ENCODE results near the gene GNG2. TPM values are rescaled to one million over a fixed set of nuclear protein-coding genes. Genes with fewer than 3 reads are reported as not detected.
A peak's percentile ranks its signal among the peaks of the same experiment; 100 is the strongest.

GNG2 gene
- polyA plus RNA-seq, 12 donors = 43.6 to 86.3 (median 63.1) TPM; not detected in 1

DNA sequence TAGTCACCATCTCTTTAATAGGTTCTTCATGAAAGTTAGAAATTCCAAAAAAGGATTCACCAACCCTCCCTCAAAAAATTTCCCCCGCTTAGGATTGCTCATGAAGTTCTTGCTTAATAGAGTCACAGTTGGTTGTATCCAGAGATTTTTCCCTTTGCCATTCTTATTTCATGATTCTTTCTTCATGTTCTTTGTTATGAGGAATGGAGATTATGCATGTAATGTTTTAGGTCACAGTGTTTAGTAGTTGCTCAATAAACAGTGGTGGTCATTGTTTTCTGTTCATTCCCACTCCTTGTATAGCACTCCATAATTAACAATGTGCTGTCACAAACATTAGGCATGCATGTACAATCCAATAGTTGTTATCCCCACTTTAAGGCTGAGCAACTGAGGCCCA, 77.7 kb downstream of the GNG2 start:
- DNase-seq = no peak

DNA sequence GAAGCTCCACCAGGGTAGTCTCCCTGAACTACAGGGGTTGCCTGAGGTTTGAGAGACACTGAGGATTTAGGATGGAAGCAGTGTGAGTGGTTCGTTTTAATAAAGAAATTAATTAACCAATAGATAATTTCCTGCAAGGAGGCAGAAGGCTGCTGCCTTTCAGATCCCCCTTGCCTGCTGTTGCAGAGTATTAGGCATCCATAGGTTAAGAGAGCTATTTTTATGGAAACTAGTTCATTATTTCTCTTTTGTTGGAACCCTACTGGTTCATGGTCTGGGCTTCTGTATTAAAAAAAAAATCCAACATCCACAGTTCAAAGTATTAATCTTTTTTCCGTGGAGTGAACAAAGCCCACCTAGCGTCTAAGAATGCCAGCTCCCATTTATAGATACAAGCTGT, 78.4 kb downstream of the GNG2 start:
- no peak for DNase-seq

DNA sequence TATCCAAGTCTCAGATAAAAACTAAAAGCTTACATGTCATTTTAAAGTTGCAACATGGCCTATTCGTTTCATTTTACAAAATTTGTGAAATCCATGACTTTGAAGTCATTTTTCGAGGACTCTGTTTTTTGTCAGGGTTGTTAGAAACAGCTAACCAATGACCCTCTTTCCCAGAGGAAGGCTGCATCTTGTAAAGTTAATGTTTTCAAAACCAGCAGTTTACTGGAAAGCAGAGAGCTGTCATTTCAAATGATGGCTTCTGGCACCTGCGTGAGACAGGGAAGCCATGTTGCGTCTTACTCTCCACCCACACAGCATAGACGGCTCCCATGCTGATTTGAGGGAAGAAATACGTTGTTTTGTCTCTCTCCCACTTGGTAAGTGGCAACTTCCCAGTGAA, 78.8 kb downstream of the GNG2 start:
- no peak for DNase-seq

DNA sequence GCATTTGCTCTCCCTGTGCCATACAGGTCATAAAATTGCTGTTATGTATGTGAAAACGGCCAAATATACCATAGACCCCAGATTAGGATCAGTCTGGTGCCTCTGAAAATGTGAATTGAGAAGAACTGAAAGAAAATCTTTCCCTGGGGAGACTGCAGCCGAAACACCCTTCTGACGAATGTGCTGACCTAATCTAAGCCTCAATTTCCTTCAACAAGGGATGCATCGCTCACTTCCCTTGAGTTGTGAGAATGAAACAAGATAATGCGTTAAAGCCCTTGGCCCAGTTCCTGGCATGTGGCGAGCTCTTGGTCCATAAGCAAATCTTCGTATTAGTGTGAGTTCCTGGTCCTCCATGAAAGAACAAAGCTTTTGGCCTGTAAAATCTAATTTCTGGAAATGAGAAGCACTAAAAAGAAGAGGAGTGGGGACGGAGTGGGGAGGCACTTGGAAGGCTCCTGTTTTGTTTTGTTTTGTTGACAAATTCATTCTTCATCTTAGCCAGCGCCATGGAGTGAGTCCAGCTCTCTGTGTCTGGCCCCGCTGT, 79.4 kb downstream of the GNG2 start:
- DNase-seq = no peak

DNA sequence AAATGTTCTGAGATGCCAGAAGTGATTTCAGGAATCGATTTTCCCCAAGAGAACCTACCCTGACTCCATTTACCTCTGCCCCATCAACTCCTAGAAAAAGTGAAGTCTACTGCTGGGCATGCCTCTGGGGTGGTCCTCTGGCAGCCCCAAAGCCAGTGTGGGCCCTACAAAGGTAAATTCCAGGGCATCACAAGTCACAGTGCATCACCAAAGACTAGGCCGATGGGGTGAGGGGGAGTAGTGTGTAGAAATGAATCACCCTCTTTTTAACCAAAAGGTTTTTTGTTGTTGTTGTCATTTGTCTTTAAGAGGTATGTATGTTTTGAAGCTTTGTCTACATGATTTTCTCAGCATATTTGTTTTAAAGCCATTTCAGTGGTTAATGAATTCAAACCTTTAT, 82.6 kb downstream of the GNG2 start:
- no peak for DNase-seq

DNA sequence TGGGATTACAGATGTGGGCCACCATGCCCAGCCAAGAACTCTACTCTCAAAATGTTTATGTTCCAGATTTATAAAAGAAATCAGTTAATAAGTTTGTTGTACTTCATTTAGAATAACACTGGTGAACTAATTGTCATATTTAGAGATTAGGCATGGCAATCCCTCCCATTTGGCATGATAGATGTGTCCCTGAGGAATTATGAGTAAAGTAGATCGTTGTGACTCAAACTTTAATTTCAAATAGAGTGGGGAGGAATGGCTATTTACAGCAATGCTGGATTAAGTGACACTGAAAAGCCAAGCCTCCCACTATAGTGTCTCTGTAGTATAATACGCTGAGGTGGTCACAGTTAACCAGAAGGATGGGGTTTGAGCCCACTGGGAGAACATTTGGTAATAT, 89.6 kb downstream of the GNG2 start:
- no peak for DNase-seq

DNA sequence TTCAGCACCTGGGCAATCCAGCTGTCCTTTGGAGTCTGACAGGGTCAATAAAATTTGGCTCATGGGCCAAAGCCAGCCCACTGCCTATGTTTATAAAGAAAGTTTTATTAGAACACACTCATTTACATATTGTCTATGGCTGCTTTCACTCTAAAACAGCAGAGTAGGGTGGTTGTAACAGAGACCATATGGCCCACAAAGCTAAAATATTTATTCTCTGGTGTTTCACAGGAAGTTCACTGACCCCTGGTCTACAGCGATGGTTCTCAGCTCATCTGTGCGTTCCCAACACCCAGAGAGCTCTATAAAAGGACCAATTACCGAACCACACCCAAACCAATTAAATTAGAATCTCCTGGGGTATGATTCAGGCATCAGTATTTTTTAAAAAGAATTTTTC, 91.2 kb downstream of the GNG2 start:
- DNase-seq = no peak

DNA sequence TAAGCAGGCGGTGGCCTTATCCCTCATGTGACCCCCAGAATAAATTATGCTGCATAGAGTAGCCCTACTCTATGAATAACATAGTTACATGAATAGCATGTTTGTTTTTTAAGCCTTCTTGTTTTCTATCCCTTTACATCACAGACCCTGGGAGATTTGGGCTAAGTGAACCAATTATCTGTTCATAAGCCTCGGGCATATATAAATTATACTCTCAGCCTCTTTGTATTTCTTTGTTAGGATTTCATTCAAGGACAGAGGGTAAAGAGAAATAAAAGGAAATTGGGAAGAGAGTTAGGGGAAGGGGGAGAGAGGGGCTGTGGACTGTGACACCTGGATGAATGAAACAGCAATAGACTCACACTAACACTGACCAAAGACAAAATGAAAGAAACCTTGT, 93.6 kb downstream of the GNG2 start:
- DNase-seq = no peak

DNA sequence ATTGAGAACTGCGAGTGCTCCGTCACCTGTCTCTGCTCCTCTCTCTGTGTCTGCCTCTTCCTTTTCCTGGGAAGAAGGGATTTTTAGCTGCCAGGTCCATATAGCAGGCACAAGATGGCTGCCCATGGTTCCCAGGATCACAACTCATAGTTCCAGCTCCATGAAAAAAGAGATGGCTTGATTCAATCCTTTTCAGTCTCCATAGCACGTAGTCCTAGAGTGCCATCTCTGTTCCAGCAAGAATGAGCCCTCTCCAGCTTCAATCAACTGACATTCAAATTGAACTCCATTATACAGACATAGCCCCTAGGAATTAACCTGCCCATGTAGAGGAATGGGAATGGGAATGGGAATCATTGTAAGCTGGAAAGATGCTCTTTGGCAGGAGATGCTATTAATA, 94.2 kb downstream of the GNG2 start:
- DNase-seq = no peak

DNA sequence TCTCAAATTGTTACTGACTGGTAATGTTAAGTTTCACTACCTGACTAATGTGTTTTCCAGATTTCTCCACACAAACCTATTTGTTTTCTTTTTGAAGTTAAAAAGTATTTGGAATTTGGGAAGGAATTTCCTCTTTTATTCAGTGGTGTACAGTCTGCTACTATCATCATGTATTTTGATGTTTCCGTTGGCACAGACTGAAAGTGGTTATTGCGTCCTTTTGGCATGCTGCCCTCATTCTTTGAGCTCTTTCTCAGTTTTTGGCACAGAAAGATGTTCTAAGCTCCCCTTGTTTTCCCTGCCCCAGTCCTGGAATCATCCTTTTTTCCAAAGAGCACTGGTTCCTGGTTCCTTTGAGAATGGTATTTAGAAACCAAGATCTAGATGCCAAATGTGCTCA, 97.5 kb downstream of the GNG2 start:
- no peak for DNase-seq

DNA sequence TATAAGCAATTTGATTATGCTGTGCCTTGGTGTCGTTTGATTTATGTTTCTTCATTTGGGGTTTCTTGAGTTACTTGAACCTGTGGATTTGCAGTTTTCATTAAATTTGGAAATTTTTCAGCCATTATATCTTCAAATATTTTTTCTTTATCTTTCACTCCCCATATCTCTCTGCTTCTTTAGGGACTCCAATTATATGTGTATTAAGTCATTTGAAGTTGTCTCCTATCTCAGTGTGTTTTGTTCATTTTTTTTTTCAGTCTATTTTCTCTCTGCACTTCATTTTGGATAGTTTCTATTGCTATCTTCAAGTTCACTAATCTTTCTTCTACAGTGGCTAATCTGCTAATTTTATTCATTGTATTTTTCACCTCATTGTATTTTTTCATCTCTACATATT, 99.5 kb downstream of the GNG2 start:
- DNase-seq = no peak

DNA sequence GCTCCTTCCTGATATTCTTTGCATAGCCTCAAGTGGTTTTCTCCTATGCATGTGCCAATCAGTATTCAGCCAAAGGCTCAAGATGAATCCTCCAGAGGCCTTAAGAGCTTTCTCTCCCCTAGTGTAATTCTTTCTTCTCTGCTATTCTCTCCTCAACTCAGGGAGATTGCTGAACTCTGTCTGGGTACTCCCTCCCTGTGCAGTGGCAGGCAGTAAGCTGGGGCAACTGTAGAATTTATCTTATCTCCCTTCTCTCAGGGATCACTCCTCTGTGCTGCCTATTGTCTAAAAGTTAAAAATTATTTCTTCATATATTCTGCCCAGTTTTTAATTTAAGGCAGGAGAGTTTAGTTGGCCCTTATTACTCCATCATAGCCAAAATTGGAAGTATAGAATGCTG, 100.5 kb downstream of the GNG2 start:
- no peak for DNase-seq

DNA sequence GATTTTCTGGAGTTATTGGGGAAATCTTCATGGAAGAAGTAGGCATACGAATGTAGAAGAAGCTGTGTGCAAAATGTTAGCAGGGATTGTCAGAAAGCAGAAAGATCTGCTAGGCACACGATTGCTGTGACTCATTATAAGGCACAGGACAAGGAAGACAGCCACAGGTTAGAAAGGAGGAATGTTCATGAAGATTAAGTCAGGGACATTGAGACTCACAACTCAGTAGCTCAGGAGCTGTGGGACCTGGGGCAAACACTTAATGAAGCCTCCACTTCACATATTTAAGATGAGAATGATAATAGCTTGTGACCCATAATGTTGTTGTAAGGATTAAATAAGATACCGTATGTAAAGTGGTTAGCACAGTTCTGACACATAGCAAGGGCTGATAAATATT, 102.3 kb downstream of the GNG2 start:
- no peak for DNase-seq

DNA sequence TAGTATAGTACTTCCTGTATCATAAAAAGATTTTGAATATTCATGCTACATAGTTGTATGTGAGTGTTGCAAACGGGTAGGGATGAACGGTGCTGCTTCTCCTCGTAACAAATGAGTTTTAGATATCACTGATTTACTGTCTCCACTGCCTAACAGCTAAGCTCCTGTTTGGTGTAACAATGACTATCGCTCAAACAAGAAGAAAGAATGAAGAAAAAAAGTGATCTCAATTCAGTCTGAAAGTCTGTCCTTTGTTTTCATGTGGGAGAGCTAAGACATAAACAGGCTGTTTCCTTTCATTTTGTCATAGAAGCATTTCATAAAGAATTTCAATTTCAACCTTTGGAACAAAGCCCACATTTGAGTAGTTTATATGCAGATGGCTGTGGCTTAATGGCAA, 102.9 kb downstream of the GNG2 start:
- DNase-seq = peak; percentile 55

DNA sequence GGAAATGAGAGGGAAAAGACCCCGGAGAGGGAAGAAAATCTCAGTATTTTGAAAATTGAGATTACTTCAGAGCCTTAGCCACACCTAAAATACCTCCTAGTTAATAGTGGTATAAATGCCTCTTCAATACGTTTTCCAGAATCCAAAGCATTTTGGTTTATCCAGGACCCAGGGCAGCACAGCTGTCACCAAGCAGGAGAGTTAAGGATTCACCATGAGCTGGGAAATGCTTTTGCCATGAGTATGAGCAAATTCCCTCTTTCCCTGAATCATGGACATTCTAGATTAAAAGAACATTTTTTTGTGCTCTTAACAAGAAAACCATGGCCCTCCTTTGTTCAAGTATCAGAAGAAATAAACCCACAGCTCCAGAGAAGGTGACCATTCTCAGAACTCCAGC, 107.1 kb downstream of the GNG2 start:
- DNase-seq = no peak

DNA sequence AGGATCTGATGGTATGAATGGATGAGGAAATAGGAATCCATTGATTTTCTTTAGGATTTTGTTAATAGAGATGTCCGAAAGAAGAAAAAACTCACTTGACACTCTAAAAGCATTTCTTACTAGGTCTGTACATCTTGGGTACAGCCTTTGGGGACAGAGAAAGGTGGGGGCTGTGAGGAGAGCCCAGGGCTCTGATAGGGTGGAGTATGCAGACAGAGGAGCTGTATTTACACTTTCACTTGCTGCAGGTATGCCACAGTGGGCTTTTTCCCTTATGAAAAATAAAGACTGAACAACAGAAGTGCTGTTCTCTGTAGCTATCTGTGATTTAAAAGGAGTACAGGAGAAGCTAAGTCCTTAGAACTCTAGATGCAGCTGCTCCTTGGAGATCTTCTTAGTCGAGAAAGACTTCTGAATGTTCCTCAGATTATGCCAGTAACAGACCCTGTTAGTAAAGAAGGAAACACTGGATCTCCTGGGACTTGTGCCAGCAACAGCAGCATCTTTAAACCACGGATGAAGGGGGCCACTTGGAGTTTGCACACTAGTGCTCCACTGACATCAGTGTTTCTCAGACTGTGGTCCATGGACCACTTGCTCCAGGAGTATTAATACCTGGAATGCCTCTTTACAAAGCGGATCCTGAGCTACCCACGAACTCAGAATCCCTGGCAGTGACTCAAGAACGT, 109.6 kb downstream of the GNG2 start:
- no peak for DNase-seq

DNA sequence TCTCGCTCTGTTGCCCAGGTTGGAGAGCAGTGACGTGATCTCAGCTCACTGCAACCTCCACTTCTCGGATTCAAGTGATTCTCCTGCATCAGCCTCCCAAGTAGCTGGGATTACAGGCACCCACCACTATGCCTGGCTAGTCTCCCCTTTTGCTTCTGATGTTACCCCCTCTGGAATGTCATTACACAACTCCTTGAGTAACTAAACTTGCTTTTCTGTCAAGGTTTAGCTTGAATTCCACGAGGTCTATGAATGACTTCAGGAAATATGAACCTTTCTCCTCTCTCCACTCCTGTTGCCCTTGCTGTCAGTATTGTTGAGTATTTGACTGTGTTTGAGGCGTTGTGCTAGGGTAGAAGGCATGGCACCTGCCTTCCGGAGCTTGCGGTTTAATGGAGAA, 112.2 kb downstream of the GNG2 start:
- no peak for DNase-seq

DNA sequence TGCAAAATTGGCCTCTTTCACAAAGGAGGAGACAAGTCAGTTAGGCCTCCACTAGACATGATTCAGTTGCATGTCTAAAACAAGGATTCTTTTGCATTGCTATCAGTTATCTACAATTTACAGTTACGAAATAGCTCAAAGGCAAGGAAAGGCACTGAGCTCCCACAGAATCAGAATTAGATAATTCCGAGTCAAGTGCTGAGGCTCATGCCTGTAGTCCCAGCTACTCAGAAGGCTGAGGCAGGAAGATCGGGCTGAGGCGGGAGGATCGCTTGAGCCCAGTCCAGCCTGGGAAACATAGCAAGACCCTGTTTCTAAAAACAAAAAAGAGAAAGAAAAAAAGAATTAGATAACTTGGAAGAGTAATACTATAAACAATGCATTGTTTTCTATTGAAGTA, 116.7 kb downstream of the GNG2 start:
- no peak for DNase-seq

DNA sequence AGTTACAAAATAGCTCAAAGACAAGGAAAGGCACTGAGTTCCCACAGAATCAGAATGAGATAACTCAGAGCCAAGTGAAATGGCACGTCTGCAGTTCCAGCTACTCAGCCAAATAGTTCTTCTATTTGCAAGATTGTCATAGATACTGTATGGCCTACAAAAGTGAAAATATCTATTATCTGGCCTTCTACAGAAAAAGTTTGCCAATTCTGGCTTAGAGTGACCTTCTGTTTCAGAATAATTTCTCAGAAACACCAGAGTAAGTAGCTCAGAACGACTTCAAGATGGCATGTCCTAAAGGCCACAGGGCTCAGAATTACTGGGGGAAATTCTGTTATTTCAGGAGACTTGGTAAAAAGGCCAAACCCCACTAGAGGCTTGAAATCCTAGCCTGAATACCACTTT, 118.3 kb downstream of the GNG2 start:
- DNase-seq = no peak

DNA sequence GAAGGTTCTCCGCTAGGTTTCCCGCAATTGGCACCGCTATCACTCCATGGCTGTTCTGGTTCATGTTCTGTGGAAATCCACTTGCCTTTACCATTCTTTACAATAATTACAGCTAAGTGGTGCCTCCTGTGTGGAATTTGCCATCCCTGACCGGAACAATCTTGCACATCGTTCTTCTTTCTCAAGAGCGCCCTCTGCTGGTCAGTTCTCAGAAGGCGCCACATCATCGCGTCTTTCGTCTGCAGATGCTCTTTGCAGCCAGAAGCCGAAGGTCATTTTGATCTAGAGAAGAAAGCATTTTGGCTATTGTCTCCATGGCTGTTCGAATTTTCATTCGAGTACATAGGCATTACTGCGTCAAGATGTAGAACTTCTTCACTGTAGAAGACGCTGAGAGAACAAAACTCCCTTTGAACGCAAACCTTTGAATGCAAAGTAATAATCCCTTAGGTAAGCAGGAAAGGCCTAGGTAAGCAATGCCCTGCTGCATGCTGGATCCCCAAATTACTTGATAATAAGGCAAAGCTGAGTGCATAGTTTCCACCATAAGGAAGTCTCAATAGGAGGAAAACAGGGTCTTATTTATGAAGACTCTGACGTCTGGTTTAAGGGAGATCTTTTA, 118.8 kb downstream of the GNG2 start:
- DNase-seq = peak; percentile 89

DNA sequence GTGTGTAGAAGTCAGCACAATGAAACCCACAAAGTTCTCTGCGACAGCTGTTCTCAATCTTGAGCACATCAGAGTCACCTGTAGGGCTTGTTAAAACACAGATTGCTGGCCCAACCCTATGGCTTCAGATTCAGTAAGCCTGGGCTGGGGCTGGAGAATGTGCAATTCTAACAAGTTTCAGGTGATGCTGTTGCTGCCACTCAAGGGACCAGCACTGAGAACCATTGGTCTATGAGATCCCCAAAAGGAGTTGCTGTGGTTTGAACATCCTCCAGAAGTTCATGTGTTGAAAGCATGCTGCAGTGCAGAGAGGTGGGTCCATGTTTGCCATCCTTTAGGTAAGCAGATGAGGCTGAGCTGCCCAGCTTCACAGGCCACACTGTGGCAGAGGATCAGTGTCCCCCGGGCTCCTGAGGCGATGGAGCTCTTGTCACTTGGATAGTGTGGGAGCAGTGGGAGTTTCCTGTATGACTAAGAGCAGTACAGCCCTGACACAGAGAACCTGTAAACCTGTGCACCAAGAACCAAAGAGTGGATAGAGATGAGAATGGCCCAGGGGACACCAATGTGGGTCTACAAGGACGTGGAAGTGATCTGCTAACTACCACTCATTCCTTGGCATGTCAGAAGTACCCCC, 120.9 kb downstream of the GNG2 start:
- DNase-seq = no peak

DNA sequence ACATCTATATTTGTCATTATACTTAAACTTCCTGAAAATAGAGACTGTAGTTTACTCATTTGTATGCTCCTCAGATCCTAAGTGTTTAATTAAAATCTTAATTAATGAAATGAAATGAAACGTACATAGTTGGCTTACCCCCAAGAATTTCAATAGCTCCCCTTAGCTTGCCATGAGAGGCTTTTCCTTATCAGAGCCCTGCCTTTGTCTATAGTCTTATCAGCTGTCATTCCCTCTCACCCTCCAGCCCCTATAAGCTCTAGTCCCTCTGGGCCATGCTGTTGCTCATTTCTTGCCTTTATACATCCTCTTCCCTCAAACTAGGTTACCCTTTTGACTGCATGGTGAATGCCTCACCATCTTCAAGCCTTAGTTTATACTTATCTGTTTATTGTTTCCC, 127.8 kb downstream of the GNG2 start:
- no peak for DNase-seq
